Nephron (organoid): ENCODE results near the gene IP6K3.

Experiments used
- H3K27ac Mint-ChIP-seq, 3 experiments: 2 replicates each; pipeline ENCODE4 v1.8.0; 2020; ENCODE audit warnings: mixed read lengths in 3 of 3, mild to moderate bottlenecking in 2 of 3, moderate library complexity in 1 of 3
- H3K27me3 Mint-ChIP-seq: 2 replicates; pipeline ENCODE4 v1.8.0; 2021; ENCODE audit warnings: low read depth, mild to moderate bottlenecking, moderate library complexity, mixed read lengths
- H3K36me3 Mint-ChIP-seq: 2 replicates; pipeline ENCODE4 v1.8.0; 2020; ENCODE audit warnings: low read depth, mixed read lengths
- H3K4me1 Mint-ChIP-seq: 2 replicates; pipeline ENCODE4 v1.8.0; 2020; ENCODE audit warnings: mixed read lengths
- H3K4me3 Mint-ChIP-seq, 3 experiments: 2 replicates each; pipeline ENCODE4 v1.8.0; 2020; ENCODE audit warnings: mild to moderate bottlenecking in 3 of 3, mixed read lengths in 3 of 3, moderate library complexity in 2 of 3
- H3K9me3 Mint-ChIP-seq: 2 replicates; pipeline ENCODE4 v1.8.0; 2020; ENCODE audit warnings: mixed read lengths
- TF ChIP-seq, protein P1 (sequence below), 3 experiments: fragments of 200-600 bp; sonication (generic); IDR thresholded peaks; one replicate each; pipeline ENCODE4 v1.5.0; 2021; ENCODE audit warnings: antibody characterized with exemption in 3 of 3; ENCODE audit not compliant: unreplicated experiment in 3 of 3

Gene IP6K3

DNA sequence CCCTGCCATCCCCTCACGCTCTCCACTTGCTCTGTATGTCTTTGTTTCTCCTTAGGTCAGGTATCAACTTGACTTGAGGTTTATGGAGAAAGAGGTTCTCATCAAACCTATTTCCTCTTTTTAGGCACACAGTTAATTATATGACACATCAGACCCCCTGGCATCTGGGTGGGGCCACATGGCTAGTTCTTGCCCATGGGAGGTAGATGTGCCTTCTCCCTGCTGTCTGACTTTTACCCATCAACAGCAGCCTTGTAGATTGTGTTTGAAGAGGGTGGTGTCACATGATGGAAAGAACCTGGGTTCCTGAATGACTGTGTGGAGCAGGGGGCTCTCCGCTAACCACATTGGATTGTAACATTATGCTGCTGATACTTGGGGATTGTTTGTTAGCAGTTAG lies 28.0 kb downstream of the IP6K3 start:
- TF ChIP-seq, protein P1, sequence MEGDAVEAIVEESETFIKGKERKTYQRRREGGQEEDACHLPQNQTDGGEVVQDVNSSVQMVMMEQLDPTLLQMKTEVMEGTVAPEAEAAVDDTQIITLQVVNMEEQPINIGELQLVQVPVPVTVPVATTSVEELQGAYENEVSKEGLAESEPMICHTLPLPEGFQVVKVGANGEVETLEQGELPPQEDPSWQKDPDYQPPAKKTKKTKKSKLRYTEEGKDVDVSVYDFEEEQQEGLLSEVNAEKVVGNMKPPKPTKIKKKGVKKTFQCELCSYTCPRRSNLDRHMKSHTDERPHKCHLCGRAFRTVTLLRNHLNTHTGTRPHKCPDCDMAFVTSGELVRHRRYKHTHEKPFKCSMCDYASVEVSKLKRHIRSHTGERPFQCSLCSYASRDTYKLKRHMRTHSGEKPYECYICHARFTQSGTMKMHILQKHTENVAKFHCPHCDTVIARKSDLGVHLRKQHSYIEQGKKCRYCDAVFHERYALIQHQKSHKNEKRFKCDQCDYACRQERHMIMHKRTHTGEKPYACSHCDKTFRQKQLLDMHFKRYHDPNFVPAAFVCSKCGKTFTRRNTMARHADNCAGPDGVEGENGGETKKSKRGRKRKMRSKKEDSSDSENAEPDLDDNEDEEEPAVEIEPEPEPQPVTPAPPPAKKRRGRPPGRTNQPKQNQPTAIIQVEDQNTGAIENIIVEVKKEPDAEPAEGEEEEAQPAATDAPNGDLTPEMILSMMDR (IDR thresholded peaks at IDR 0.05; ENCODE audit: unreplicated experiment in 3 of 3): no peak
- H3K4me1 Mint-ChIP-seq: peaks cover 42% of the 10 kb centered on the region
- H3K36me3 Mint-ChIP-seq: no peaks in the 10 kb centered on the region
- H3K27ac Mint-ChIP-seq: peak overlapping the region; percentile 59 to 69 (median 59)
- H3K27me3 Mint-ChIP-seq: peaks cover 24% of the 10 kb centered on the region
- H3K9me3 Mint-ChIP-seq: no peaks in the 10 kb centered on the region
- no peak overlapping the region for H3K4me3 Mint-ChIP-seq

DNA sequence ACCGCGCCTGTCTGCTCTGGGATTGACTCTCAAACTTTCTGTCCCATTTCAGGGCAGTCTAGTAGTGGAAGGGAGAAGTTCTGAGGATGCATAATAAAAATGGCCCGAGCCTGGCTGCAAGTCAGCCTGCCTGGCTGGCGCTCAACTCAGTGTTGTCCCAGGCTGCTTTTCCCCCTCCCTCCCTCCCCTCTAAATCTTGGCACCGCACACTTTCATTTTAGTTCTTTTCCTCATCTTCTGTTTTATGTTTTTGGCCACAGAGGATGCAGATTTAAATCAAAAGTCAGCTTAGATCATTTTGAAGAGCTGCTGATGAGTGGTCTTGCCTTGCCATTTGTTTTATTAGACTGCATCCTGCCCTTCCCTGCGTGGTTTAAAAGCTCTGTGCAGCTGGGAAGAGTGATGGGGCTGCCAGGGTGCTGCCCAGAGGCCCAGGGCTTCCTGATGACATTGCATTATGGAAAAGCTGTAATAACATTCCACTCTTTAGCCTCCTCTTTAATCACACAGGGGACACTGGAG lies 28.7 kb downstream of the IP6K3 start:
- Mint-ChIP-seq H3K4me3 (no peak overlapping the region), H3K9me3 (no peaks in the 10 kb centered on the region), H3K36me3 (no peaks in the 10 kb centered on the region), H3K27ac (peak overlapping the region; percentile 59 to 69 (median 59)), H3K4me1 (peaks cover 35% of the 10 kb centered on the region), H3K27me3 (peaks cover 24% of the 10 kb centered on the region)
- TF ChIP-seq, protein P1 (IDR thresholded peaks at IDR 0.05; ENCODE audit: unreplicated experiment in 3 of 3): no peak

DNA sequence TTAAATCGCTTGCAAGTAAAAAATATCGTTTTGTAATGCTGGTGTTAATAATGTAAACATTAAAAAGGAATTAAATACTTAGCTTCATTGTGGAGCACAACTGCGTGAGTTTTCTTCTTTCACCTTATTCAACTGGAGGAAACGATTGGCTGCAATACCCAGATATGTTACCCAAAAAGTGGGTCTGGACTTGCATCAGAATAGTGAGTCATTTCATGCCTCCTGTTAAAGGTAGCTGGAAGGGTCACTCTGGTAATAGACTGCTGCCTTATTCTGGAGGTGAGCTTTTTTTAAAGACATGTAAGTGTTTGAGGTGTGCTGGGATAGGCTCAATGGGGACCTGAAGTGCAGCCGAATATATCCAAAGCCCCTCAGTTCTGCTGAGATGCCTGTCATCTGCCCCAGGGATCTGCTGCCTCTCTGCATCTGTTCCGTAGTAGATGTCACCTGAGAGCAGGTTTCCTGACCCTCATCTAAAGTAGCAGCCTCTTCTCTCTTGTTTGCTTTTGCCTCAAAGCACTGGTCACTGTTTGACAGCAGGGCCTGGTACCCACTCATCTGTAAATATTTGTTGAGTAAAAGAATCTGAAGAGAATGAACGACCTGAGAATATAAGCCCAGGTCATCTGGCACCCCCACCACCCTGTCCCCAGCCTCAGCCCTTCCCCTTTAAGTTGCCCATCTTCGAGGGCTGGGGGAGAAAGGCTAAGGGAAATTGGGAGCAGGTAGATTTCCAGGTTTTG lies 29.6 kb downstream of the IP6K3 start:
- Mint-ChIP-seq H3K27me3 (peaks cover 16% of the 10 kb centered on the region), H3K4me3 (no peak overlapping the region)

DNA sequence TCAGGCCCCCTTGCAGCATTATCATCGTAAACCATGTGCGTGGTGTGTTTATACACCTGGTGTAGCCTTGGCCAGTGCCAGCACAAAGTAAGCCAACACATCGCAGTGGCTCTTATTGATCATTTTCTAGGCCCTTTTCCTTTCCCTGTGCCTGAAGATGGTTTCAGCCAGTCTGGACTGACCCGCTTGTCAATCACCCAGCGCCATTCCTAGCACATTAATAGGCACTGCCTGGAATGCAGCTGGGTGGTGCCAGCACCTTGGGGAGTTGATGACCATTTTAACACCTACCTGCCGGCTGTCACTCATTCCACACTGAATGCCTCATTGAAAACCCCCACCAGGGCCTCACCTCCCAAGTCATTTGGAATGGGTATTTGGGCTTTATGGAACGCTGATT lies 30.3 kb downstream of the IP6K3 start:
- H3K9me3 Mint-ChIP-seq: no peaks in the 10 kb centered on the region
- H3K4me1 Mint-ChIP-seq: peaks cover 34% of the 10 kb centered on the region
- H3K27ac Mint-ChIP-seq: peak overlapping the region in 1 of 3 experiments; percentile 33
- H3K27me3 Mint-ChIP-seq: peaks cover 18% of the 10 kb centered on the region
- no peak overlapping the region for H3K4me3 Mint-ChIP-seq
- TF ChIP-seq, protein P1 (IDR thresholded peaks at IDR 0.05; ENCODE audit: unreplicated experiment in 3 of 3): no peak
- H3K36me3 Mint-ChIP-seq: no peaks in the 10 kb centered on the region

More for the DNA sequence above, 29.6 kb downstream of the IP6K3 start:
- Mint-ChIP-seq H3K4me1 (peaks cover 27% of the 10 kb centered on the region), H3K27ac (no peak overlapping the region), H3K9me3 (no peaks in the 10 kb centered on the region), H3K36me3 (no peaks in the 10 kb centered on the region)
- TF ChIP-seq, protein P1 (IDR thresholded peaks at IDR 0.05; ENCODE audit: unreplicated experiment in 3 of 3): no peak

DNA sequence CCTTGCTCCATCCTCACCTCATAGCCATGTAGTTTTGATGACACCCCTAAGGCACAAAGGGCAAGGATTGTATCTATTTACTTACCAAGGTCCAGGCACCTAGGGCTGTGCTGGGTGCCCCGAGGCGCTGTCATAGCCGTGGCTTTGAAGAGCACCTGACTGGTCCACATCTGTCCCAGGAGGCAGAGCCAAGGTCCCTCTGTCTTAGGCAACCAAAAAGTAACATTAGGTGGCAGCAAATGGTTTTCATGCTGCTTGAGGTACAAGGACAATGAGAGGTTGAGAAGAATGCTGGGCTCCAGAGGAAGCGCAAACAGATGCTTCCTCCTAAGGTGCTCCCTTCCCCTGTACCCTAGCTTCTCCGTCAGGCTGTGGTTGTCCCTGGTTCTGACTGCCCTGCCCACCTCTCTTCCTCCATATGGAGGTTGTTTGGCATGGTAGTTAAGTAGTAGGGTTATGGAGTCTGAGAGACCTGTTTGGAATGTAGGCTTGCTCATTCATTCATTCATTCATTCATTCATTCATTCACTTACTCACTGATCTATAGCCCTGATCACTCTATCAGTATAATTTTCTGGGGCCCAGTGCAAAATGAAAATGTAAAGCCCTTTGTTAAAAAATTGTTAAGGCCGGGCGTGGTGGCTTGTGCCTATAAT lies 32.2 kb downstream of the IP6K3 start:
- Mint-ChIP-seq H3K36me3 (peaks cover 11% of the 10 kb centered on the region), H3K27me3 (peaks cover 10% of the 10 kb centered on the region), H3K4me3 (no peak overlapping the region), H3K9me3 (no peaks in the 10 kb centered on the region), H3K27ac (no peak overlapping the region), H3K4me1 (peaks cover 42% of the 10 kb centered on the region)
- TF ChIP-seq, protein P1 (IDR thresholded peaks at IDR 0.05; ENCODE audit: unreplicated experiment in 3 of 3): no peak
